ENCODE measurements around the gene FZR1.

FZR1 gene

GRCh38 chr19:3511506-3512251 lies 5.6 kb downstream of the FZR1 start:
- no peak overlapping the region for H3K27ac Mint-ChIP-seq
- H3K36me3 Mint-ChIP-seq (ENCODE audit: low read depth), result peaks cover 45% of the 10 kb centered on the region
- no peak for DNase-seq
- H3K4me3 Mint-ChIP-seq, result no peak overlapping the region
- peaks cover 73% of the 10 kb centered on the region for H3K4me1 Mint-ChIP-seq (ENCODE audit: low read depth)
- H3K27me3 Mint-ChIP-seq, result no peaks in the 10 kb centered on the region
- H3K9me3 Mint-ChIP-seq, result no peaks in the 10 kb centered on the region

- no peaks in the 10 kb centered on the region for H3K27me3 Mint-ChIP-seq
- no peak for DNase-seq
- H3K4me3 Mint-ChIP-seq, result no peak overlapping the region
- H3K27ac Mint-ChIP-seq, result no peak overlapping the region
- peaks cover 39% of the 10 kb centered on the region for H3K36me3 Mint-ChIP-seq (ENCODE audit: low read depth)
- peaks cover 70% of the 10 kb centered on the region for H3K4me1 Mint-ChIP-seq (ENCODE audit: low read depth)
- no peaks in the 10 kb centered on the region for H3K9me3 Mint-ChIP-seq
Observed at GRCh38 chr19:3512562-3513228, 6.6 kb downstream of the FZR1 start.

- H3K4me3 Mint-ChIP-seq, result no peak overlapping the region
- peaks cover 70% of the 10 kb centered on the region for H3K4me1 Mint-ChIP-seq (ENCODE audit: low read depth)
- H3K27me3 Mint-ChIP-seq, result no peaks in the 10 kb centered on the region
- DNase-seq, result no peak
- H3K36me3 Mint-ChIP-seq (ENCODE audit: low read depth), result peaks cover 36% of the 10 kb centered on the region
- H3K27ac Mint-ChIP-seq, result peak overlapping the region; percentile 20
- H3K9me3 Mint-ChIP-seq, result no peaks in the 10 kb centered on the region
Observed at GRCh38 chr19:3513229-3514140, 7.4 kb downstream of the FZR1 start.

- Mint-ChIP-seq H3K27ac (peak overlapping the region; percentile 24), H3K27me3 (no peaks in the 10 kb centered on the region)
- no peak for DNase-seq
Observed at GRCh38 chr19:3514930-3515329, 8.8 kb downstream of the FZR1 start.

GRCh38 chr19:3515891-3516422 lies 9.8 kb downstream of the FZR1 start:
- H3K4me1 Mint-ChIP-seq (ENCODE audit: low read depth), result peaks cover 48% of the 10 kb centered on the region
- H3K4me3 Mint-ChIP-seq, result no peak overlapping the region
- peaks cover 23% of the 10 kb centered on the region for H3K36me3 Mint-ChIP-seq (ENCODE audit: low read depth)
- peak overlapping the region; percentile 80 for H3K27ac Mint-ChIP-seq
- DNase-seq, result no peak
- H3K9me3 Mint-ChIP-seq, result no peaks in the 10 kb centered on the region
- H3K27me3 Mint-ChIP-seq, result no peaks in the 10 kb centered on the region

More at GRCh38 chr19:3514930-3515329, 8.8 kb downstream of the FZR1 start:
- H3K9me3 Mint-ChIP-seq, result no peaks in the 10 kb centered on the region
- H3K36me3 Mint-ChIP-seq (ENCODE audit: low read depth), result peaks cover 30% of the 10 kb centered on the region
- H3K4me3 Mint-ChIP-seq, result no peak overlapping the region
- peaks cover 57% of the 10 kb centered on the region for H3K4me1 Mint-ChIP-seq (ENCODE audit: low read depth)

- H3K27me3 Mint-ChIP-seq, result no peaks in the 10 kb centered on the region
- H3K4me1 Mint-ChIP-seq (ENCODE audit: low read depth), result peaks cover 46% of the 10 kb centered on the region
- no peak for DNase-seq
- H3K27ac Mint-ChIP-seq, result peak overlapping the region; percentile 69
- H3K36me3 Mint-ChIP-seq (ENCODE audit: low read depth), result peaks cover 22% of the 10 kb centered on the region
- H3K9me3 Mint-ChIP-seq, result no peaks in the 10 kb centered on the region
- H3K4me3 Mint-ChIP-seq, result no peak overlapping the region
Observed at GRCh38 chr19:3516675-3517207, 10.6 kb downstream of the FZR1 start.

- H3K4me1 Mint-ChIP-seq (ENCODE audit: low read depth), result peaks cover 40% of the 10 kb centered on the region
- H3K27ac Mint-ChIP-seq, result no peak overlapping the region
- H3K27me3 Mint-ChIP-seq, result no peaks in the 10 kb centered on the region
- no peak overlapping the region for H3K4me3 Mint-ChIP-seq
- no peaks in the 10 kb centered on the region for H3K9me3 Mint-ChIP-seq
- H3K36me3 Mint-ChIP-seq (ENCODE audit: low read depth), result peaks cover 24% of the 10 kb centered on the region
- DNase-seq, result no peak
Observed at GRCh38 chr19:3517638-3518037, 11.5 kb downstream of the FZR1 start.

GRCh38 chr19:3518255-3518654 lies 12.1 kb downstream of the FZR1 start:
- Mint-ChIP-seq H3K9me3 (no peaks in the 10 kb centered on the region), H3K36me3 (ENCODE audit: low read depth) (peaks cover 24% of the 10 kb centered on the region), H3K4me1 (ENCODE audit: low read depth) (peaks cover 39% of the 10 kb centered on the region), H3K27me3 (no peaks in the 10 kb centered on the region), H3K27ac (peak overlapping the region; percentile 40), H3K4me3 (no peak overlapping the region)
- no peak for DNase-seq

- Mint-ChIP-seq H3K4me3 (no peak overlapping the region), H3K27ac (peak overlapping the region; percentile 40), H3K36me3 (ENCODE audit: low read depth) (peaks cover 26% of the 10 kb centered on the region), H3K4me1 (ENCODE audit: low read depth) (peaks cover 37% of the 10 kb centered on the region), H3K27me3 (no peaks in the 10 kb centered on the region), H3K9me3 (no peaks in the 10 kb centered on the region)
- DNase-seq, result no peak
Observed at GRCh38 chr19:3518659-3519058, 12.5 kb downstream of the FZR1 start.

- Mint-ChIP-seq H3K9me3 (no peaks in the 10 kb centered on the region), H3K36me3 (ENCODE audit: low read depth) (peaks cover 29% of the 10 kb centered on the region), H3K4me3 (no peak overlapping the region), H3K4me1 (ENCODE audit: low read depth) (peaks cover 35% of the 10 kb centered on the region), H3K27me3 (no peaks in the 10 kb centered on the region), H3K27ac (no peak overlapping the region)
- DNase-seq, result no peak
Observed at GRCh38 chr19:3519126-3519525, 13.0 kb downstream of the FZR1 start.

GRCh38 chr19:3520166-3521103 lies 14.3 kb downstream of the FZR1 start:
- no peaks in the 10 kb centered on the region for H3K27me3 Mint-ChIP-seq
- no peak overlapping the region for H3K4me3 Mint-ChIP-seq
- DNase-seq, result no peak
- H3K36me3 Mint-ChIP-seq (ENCODE audit: low read depth), result peaks cover 36% of the 10 kb centered on the region
- peaks cover 26% of the 10 kb centered on the region for H3K4me1 Mint-ChIP-seq (ENCODE audit: low read depth)
- H3K27ac Mint-ChIP-seq, result peak overlapping the region; percentile 12
- no peaks in the 10 kb centered on the region for H3K9me3 Mint-ChIP-seq

- Mint-ChIP-seq H3K4me1 (ENCODE audit: low read depth) (peaks cover 21% of the 10 kb centered on the region), H3K4me3 (no peak overlapping the region), H3K9me3 (no peaks in the 10 kb centered on the region), H3K27ac (peak overlapping the region; percentile 12), H3K36me3 (ENCODE audit: low read depth) (peaks cover 39% of the 10 kb centered on the region), H3K27me3 (no peaks in the 10 kb centered on the region)
- no peak for DNase-seq
Observed at GRCh38 chr19:3521104-3521445, 15.0 kb downstream of the FZR1 start.

Data from activated T-cell treated with anti-CD3 and anti-CD28 coated beads, Interleukin-2, amount 50 U/mL, for 24 hours (primary cell).